ENCODE data around the gene CD80. TPM values are rescaled to one million over a fixed set of nuclear protein-coding genes. Genes with fewer than 3 reads are reported as not detected.
"Not testable (repeated sequence)": the region's sequence is repeated elsewhere in the genome, so short reads cannot be mapped to it uniquely, and the experiment has no call there.

Gene CD80
- total RNA-seq, 1 donor from 2014 or later, result not detected

- intact Hi-C loops (cut with micrococcal nuclease), result no loop called here
- Histone ChIP-seq H3K36me3 (no peaks in the 10 kb centered on the region), H3K4me1 (peaks cover 6% of the 10 kb centered on the region), H3K9me3 (replicated peaks) (no peaks in the 10 kb centered on the region), H3K27me3 (ENCODE audit: low read depth) (no peaks in the 10 kb centered on the region), H3K4me3 (no peak overlapping the region), H3K27ac (replicated peaks) (no peak overlapping the region)
- TF ChIP-seq, protein P1, sequence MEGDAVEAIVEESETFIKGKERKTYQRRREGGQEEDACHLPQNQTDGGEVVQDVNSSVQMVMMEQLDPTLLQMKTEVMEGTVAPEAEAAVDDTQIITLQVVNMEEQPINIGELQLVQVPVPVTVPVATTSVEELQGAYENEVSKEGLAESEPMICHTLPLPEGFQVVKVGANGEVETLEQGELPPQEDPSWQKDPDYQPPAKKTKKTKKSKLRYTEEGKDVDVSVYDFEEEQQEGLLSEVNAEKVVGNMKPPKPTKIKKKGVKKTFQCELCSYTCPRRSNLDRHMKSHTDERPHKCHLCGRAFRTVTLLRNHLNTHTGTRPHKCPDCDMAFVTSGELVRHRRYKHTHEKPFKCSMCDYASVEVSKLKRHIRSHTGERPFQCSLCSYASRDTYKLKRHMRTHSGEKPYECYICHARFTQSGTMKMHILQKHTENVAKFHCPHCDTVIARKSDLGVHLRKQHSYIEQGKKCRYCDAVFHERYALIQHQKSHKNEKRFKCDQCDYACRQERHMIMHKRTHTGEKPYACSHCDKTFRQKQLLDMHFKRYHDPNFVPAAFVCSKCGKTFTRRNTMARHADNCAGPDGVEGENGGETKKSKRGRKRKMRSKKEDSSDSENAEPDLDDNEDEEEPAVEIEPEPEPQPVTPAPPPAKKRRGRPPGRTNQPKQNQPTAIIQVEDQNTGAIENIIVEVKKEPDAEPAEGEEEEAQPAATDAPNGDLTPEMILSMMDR (IDR thresholded peaks at IDR 0.05; ENCODE audit: borderline replicate concordance), result no peak
- DNase-seq, result no peak
Measured at GRCh38 chr3:119557877-119558269, 1.5 kb downstream of the CD80 start.

- no peak overlapping the region for H3K27ac ChIP-seq (replicated peaks)
- H3K27me3 ChIP-seq (ENCODE audit: low read depth), result no peaks in the 10 kb centered on the region
- H3K4me1 ChIP-seq, result peaks cover under 1% of the 10 kb centered on the region
- TF ChIP-seq, protein P1 (IDR thresholded peaks at IDR 0.05; ENCODE audit: borderline replicate concordance), result no peak
- H3K9me3 ChIP-seq (replicated peaks), result no peaks in the 10 kb centered on the region
- no peak for DNase-seq
- H3K4me3 ChIP-seq, result no peak overlapping the region
- H3K36me3 ChIP-seq, result no peaks in the 10 kb centered on the region
- intact Hi-C loops (cut with micrococcal nuclease), result no loop called here
Measured at GRCh38 chr3:119557192-119557876, 2.1 kb downstream of the CD80 start.

GRCh38 chr3:119555929-119556328 is 3.5 kb downstream of the CD80 start:
- Histone ChIP-seq H3K27ac (replicated peaks) (no peak overlapping the region), H3K27me3 (ENCODE audit: low read depth) (no peaks in the 10 kb centered on the region), H3K36me3 (no peaks in the 10 kb centered on the region), H3K4me1 (no peaks in the 10 kb centered on the region), H3K9me3 (replicated peaks) (no peaks in the 10 kb centered on the region), H3K4me3 (no peak overlapping the region)
- DNase-seq, result no peak
- TF ChIP-seq, protein P1 (IDR thresholded peaks at IDR 0.05; ENCODE audit: borderline replicate concordance), result no peak
- intact Hi-C loops (cut with micrococcal nuclease), result no loop called here

GRCh38 chr3:119555309-119555735 is 4.1 kb downstream of the CD80 start:
- Histone ChIP-seq H3K27ac (replicated peaks) (no peak overlapping the region), H3K4me1 (no peaks in the 10 kb centered on the region), H3K27me3 (ENCODE audit: low read depth) (no peaks in the 10 kb centered on the region), H3K36me3 (no peaks in the 10 kb centered on the region), H3K4me3 (no peak overlapping the region), H3K9me3 (replicated peaks) (no peaks in the 10 kb centered on the region)
- intact Hi-C loops (cut with micrococcal nuclease), result no loop called here
- peak; percentile 18 for DNase-seq
- TF ChIP-seq, protein P1 (IDR thresholded peaks at IDR 0.05; ENCODE audit: borderline replicate concordance), result no peak

- TF ChIP-seq, protein P1 (IDR thresholded peaks at IDR 0.05; ENCODE audit: borderline replicate concordance), result no peak
- Histone ChIP-seq H3K27ac (replicated peaks) (no peak overlapping the region), H3K27me3 (ENCODE audit: low read depth) (no peaks in the 10 kb centered on the region), H3K4me3 (no peak overlapping the region), H3K9me3 (replicated peaks) (no peaks in the 10 kb centered on the region), H3K4me1 (no peaks in the 10 kb centered on the region), H3K36me3 (no peaks in the 10 kb centered on the region)
- intact Hi-C loops (cut with micrococcal nuclease), result no loop called here
- DNase-seq, result no peak
Measured at GRCh38 chr3:119553823-119554415, 5.5 kb downstream of the CD80 start.

GRCh38 chr3:119552928-119553327 is 6.5 kb downstream of the CD80 start:
- H3K27me3 ChIP-seq (ENCODE audit: low read depth); DNase-seq; H3K4me1 ChIP-seq; H3K27ac ChIP-seq (replicated peaks); H3K9me3 ChIP-seq (replicated peaks); H3K36me3 ChIP-seq; H3K4me3 ChIP-seq; intact Hi-C loops (cut with micrococcal nuclease): not testable (repeated sequence)

All from left ventricle myocardium inferior (tissue), 1 donor.